Fibroblast of skin of left quadriceps (primary cell): ENCODE results near the gene SPATA3.

Source experiments
- DNase-seq, 2 experiments: peaks; one replicate each; pipeline ENCODE4 v3.0.0-alpha.2; 2013; ENCODE audit warnings: low read depth in 2 of 2

Gene SPATA3

GRCh38 chr2:231029563-231029962 is 33.6 kb downstream of the SPATA3 start:
- DNase-seq, result no peak

DNA sequence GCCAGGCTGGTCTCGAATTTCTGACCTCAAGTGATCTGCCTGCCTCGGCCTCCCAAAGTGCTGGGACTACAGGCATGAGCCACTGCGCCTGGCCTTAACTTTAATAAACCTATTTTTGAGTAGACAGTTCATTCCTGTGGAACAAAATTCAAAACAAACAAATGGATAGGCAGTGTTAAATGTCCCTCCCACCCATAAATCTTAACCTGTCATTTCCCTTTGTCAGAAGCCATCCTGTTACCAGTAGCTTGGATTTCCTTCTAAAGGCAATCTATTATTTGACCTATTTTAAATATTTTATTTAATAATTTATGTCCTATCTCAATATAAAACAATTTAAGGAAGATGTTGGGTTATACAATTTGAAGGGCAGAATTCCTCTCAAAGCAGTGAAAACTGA is 34.8 kb downstream of the SPATA3 start:
- DNase-seq, result no peak

DNA sequence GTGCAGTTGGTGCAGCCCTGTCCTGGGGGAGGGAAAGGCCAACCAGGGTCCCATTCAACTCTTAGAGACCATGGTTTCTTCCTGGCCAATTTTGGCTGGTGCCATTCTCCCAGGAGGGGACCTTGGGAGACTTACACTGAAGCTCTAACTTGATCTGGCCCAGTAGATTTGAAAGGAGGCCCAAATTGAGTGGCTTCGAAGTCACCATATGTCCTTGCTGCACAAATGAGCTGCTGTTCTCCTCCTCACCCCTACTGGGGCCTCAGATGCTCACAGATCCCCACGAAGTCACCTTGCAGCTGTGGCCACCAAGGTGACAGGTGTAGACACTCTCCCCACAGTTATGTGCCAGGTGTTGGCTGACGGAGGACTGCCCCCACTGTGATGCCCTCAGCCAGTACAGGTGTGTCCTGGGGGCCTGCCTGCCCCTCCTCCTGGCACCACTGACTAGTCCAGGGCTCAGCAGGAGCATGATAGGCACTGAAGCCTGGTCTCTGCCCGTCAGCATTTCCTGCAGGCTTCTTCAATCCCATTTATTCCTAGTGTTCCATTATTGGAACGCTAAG is 36.7 kb downstream of the SPATA3 start:
- DNase-seq, result no peak

DNA sequence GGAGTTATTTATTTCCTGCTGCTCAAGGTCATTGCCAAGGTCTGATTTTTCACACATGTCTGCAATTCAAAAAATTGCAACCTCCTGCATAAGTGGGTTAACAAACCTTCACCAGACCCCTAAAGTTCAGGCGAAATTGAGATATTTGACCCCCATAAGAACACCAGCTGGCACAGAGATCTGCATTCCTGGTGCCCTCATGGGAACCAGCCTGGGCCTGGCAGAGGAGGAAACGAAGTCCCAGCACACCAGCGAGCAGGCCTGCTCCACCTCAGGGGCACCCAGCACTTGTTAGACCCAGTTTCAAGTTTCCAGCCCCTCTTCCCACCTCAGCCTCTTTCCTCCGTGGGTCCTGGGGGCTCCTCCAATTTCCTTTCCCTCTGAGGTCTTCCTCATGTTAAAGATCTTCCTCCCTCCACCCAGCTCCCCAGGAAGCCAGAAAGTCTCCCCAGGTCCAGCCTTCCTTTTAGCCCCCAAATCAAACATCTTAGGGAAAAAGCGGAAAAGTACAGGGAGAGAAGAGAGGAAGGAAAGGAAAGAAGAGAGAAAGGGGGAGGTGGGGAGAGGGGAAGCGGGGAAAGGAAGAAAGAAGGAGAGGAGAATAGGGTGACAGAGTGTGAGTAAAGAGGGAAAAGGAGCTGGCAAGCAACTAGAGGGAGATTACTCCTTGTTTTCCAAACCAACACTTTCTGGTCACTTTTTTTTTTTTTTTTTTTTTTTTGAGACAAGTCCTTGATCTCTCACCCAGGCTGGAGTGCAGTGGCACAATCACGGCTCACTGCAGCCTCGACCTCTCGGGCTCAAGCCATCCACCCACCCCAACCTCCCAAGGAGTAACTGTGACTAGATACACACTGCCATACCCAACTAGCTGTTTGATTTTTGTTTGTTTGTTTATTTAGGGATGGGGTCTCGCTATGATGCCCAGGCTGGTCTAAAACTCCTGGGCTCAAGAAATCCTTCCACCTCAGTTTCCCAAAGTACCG is 37.5 kb downstream of the SPATA3 start:
- DNase-seq, result no peak

GRCh38 chr2:231034291-231034882 is 38.5 kb downstream of the SPATA3 start:
- no peak for DNase-seq

GRCh38 chr2:231036131-231036530 is 40.2 kb downstream of the SPATA3 start:
- no peak for DNase-seq

DNA sequence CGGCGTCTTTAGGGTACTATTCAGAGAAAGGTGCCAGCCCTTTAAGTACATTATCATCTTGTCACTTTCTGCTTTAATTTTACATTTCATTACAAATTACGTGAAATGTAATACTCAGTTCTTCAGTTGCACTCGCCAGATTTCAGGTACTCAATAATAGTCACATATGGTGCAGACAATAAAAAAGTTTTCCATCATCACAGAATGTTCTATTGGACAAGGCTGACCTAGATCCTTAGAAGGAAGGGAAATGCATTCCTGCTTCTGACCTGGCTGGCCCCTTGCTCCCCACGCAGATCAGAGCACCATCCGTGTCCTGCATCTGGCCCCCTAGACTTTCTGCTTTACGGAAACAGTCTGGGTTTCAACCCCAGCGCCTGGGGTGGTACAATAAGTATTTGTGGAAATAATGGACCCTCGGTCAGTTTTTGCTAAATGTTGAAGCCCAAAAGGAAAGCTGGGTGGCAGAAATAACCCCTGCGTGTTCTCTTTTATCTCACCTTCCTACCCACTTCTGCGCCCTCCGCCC is 40.7 kb downstream of the SPATA3 start:
- no peak for DNase-seq

DNA sequence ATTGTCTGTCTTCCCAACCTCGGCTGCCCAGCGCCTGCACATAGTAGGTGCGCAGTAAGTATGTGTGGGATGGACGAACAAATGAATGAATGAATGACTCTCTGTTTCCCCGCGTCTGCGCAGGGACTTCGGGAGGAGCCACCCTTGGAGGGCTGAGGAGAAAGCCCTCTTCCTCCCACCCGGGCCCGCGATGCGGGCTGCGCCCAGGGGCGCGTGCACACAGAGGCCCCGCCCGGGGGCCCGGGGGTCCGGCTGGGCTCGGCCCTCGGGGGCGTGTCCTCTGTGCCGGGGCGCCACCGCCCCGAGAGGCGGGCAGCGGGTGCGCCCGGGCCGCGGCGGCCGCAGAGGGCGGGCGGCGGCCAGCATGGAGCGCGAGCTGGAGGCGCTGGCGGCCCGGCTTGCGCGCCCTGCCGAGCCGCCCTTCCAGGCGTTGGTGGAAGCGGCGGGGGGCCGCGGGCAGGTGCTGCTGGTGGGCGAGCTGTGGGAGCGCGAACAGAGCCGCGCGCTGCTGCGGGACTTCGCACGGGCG is 41.3 kb downstream of the SPATA3 start, which contains the start of gene C2orf72:
Gene C2orf72, plus strand, starts transcription at position 322 of the 529 bp plus-strand sequence. Its CDS starts 43 bp downstream, at position 365.
- DNase-seq, result no peak

DNA sequence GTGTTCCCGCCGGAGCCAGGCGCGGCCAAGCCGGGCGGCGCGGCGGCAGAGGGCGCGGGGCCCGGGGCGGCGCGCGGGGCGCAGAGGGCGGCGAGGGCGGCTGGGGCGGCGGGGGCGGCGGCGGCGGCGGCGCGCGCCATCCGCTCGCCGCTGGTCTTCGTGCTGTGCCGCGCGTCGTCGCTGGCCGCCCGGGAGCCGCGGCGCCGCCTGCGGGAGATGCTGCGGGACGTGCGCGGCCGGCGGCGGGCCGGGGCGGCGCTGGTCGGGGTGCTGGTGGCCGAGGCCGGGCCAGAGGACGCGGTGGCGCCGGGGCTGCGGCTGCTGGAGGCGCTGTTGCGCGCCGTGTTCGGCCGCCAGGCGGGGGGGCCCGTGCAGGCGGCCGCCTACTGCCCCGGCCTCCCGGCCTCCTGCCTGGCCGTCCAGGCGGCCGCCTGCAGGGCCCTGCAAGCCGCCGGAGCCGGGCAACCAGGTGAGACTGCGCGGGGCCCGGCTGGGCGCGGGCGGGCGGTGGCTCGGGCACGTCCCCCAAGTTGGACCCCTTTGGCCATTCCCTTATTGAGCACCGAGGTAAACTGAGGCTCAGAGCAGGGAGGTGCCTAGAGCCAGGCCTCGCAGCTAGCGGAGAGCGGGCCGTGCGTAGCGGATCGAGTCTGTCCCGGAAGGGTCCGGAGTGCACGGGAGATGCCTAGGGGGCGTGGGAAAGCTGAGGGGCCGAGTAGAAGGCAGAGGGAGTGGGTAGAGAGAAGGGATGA is 42.0 kb downstream of the SPATA3 start:
- DNase-seq, result no peak

- DNase-seq, result no peak
These were observed 42.8 kb downstream of the SPATA3 start for GRCh38 chr2:231038483-231039293.

GRCh38 chr2:231039294-231039664 is 43.4 kb downstream of the SPATA3 start:
- DNase-seq, result no peak

DNA sequence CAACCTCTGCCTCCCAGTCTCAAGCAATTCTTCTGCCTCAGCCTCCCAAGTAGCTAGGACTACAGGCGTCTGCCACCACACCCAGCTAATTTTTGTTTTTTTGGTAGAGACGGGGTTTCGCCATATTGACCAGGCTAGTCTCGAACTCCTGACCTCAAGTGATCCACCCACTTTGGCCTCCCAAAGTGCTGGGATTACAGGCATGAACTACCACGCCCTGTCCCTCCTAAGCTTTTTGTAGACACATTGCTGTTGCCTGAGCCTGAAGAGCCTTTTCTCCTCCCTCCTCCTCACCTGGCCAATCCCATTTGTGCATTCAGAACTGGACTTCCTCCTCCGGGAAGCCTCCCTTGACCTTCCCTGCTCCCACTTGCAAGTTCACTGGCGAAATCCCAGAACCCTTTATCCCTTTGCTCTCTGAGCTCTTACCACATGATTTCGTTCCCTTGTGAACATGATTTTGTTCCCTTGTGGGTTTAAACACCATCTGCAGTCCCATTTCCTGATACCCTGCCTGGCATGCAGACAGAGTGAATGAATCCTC is 44.0 kb downstream of the SPATA3 start:
- DNase-seq, result no peak

- no peak for DNase-seq
These were observed 45.3 kb downstream of the SPATA3 start for GRCh38 chr2:231041061-231041689.

DNA sequence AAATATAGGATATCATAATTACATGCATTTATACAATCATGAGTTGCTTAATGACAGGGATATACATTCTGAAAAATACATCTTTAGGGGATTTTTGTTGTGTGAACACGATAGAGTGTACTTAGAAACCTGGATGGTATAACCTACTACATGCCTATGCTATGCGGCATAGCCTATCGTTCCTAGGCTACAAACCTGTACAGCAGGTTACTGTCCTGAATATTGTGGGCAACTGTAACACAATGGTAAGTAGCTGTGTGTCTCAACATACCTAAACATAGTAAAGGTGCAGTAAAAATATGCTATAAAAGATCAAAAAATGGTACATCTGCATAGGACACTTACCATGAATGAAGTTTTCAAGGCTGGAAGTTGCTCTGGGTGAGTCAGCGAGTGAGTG is 47.9 kb downstream of the SPATA3 start:
- no peak for DNase-seq

DNA sequence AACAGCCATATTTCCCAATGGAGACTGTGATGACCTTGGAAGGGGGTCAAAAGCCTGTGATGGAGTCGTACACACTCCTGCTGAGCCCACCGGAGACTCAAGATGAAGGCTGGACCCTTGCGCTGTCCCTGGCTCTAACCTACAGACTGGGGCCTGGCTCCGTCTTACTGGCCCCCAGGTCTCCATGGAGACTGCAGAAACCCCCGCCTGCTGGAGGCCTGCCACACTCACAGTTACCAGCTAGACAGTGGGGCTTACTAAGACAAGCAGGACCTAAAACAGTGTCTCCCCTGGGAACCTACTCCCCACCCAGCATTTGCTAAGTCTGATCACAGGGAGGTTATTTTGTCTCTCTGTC is 51.0 kb downstream of the SPATA3 start:
- DNase-seq, result no peak

DNA sequence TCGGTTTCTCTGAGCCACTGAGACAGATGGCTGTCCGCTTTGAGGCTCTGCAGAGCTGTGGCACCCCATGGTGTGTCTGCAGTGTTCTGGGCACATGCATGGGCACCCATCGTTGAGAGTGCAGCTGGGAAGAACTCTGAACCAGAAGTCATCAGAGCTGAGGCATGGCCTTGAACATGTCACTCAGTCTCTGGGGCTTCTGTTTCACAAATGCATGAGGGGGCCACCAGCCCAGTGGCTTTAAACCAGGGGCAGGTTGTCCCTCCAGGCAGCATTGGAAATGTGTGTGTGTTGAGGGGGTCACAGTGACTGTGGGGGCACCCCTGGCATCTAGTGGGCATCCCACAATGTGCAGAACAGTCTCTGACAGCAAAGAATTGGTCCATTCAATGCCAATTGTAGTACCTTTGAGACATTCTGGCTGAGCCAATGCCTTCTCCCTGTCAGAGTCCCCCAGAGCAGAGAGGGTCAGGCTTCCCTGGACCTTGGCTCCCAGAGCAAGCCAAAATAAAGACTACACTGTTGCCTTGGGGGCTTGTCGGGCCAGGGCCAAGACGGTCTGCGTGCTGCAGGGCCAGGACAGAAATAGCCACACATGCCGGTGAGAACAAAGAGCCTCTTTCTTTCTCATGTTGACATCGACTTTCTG is 51.5 kb downstream of the SPATA3 start:
- DNase-seq, result no peak

- no peak for DNase-seq
These were observed 52.3 kb downstream of the SPATA3 start for GRCh38 chr2:231047923-231048915.
